HEK293 (cell line): ENCODE results near the gene TAAR1.
A peak's percentile ranks its signal among the peaks of the same experiment; 100 is the strongest.

Experiments used
- CTCF ChIA-PET: fragments of 350-600 bp; formaldehyde crosslinking; extraction: SDS; loops from one replicate; lab custom pipeline; 2021; ENCODE audit warnings: antibody characterized with exemption; lab: Yijun Ruan, JAX
- POLR2A ChIA-PET: fragments of 300-600 bp; formaldehyde crosslinking; extraction: SDS; loops from one replicate; lab custom pipeline; 2020; ENCODE audit warnings: antibody characterized with exemption, inconsistent platforms; lab: Yijun Ruan, JAX
- H3K27ac ChIP-seq: fragments of 200-500 bp; sonication (Bioruptor generic); 2 replicates; pipeline ENCODE4 v1.5.1; 2014; ENCODE audit warnings: low read depth, low read length, control low read depth, inconsistent platforms; ENCODE audit errors: extremely low read depth
- H3K36me3 ChIP-seq, 2 experiments: fragments of 200-500 bp in 1 of 2; sonication (Bioruptor generic) in 1 of 2; 1 replicate in 1 of 2; 2 replicates in 1 of 2; pipeline ENCODE4 v1.5.1; 2014 to 2017; ENCODE audit warnings: inconsistent platforms in 2 of 2, low read length in 2 of 2; ENCODE audit not compliant: control insufficient read depth in 2 of 2, insufficient read depth in 1 of 2
- H3K4me1 ChIP-seq: fragments of 200-500 bp; sonication (Bioruptor generic); 2 replicates; pipeline ENCODE4 v1.5.1; 2014; ENCODE audit warnings: mild to moderate bottlenecking, low read length, inconsistent platforms; ENCODE audit not compliant: control insufficient read depth, insufficient read depth
- H3K4me3 ChIP-seq: 2 replicates; pipeline ENCODE4 v1.5.1; 2011; ENCODE audit warnings: low read depth, mild to moderate bottlenecking, control low read depth, low read length, moderate library complexity
- H3K9me3 ChIP-seq: fragments of 200-500 bp; sonication (Bioruptor generic); 2 replicates; pipeline ENCODE4 v1.5.1; 2014; ENCODE audit warnings: low read depth, low read length, inconsistent platforms; ENCODE audit not compliant: control insufficient read depth, insufficient read depth
- BCL11B ChIP-seq: fragments of 450-650 bp; formaldehyde crosslinking; IDR thresholded peaks from 2 replicates; pipeline ENCODE4 v1.5.1; 2016; ENCODE audit warnings: low read depth, missing biosample characterization, missing genetic modification characterization
- KLF1 ChIP-seq: fragments of 450-650 bp; formaldehyde crosslinking; IDR thresholded peaks from 2 replicates; pipeline ENCODE4 v1.5.1; 2016; ENCODE audit warnings: missing biosample characterization, missing genetic modification characterization
- OVOL3 ChIP-seq: fragments of 450-650 bp; formaldehyde crosslinking; IDR thresholded peaks from 2 replicates; pipeline ENCODE4 v1.5.1; 2016; ENCODE audit warnings: missing biosample characterization, missing genetic modification characterization
- PRDM1 ChIP-seq: fragments of 450-650 bp; formaldehyde crosslinking; IDR thresholded peaks from 2 replicates; pipeline ENCODE4; 2016; ENCODE audit warnings: missing biosample characterization, missing genetic modification characterization
- SP2 ChIP-seq: fragments of 450-650 bp; formaldehyde crosslinking; IDR thresholded peaks from 2 replicates; pipeline ENCODE4 v1.5.1; 2016; ENCODE audit warnings: missing biosample characterization, missing genetic modification characterization
- YY2 ChIP-seq: fragments of 450-650 bp; formaldehyde crosslinking; IDR thresholded peaks from 2 replicates; pipeline ENCODE4 v1.5.1; 2016; ENCODE audit warnings: missing biosample characterization, missing genetic modification characterization
- ZBTB48 ChIP-seq: fragments of 450-650 bp; formaldehyde crosslinking; IDR thresholded peaks from 2 replicates; pipeline ENCODE4 v1.5.1; 2016; ENCODE audit warnings: missing biosample characterization, missing genetic modification characterization
- ZFP3 ChIP-seq: fragments of 450-650 bp; formaldehyde crosslinking; IDR thresholded peaks from 2 replicates; pipeline ENCODE4 v1.5.1; 2016; ENCODE audit warnings: low read depth, missing biosample characterization, missing genetic modification characterization
- ZNF112 ChIP-seq: fragments of 450-650 bp; formaldehyde crosslinking; IDR thresholded peaks from 2 replicates; pipeline ENCODE4 v1.5.0; 2017; ENCODE audit warnings: missing biosample characterization, missing genetic modification characterization
- ZNF366 ChIP-seq: fragments of 450-650 bp; formaldehyde crosslinking; conservative IDR thresholded peaks from 2 replicates; pipeline ENCODE4 v1.5.1; 2016; ENCODE audit warnings: missing biosample characterization, missing genetic modification characterization
- ZNF37A ChIP-seq: fragments of 450-650 bp; IDR thresholded peaks from 2 replicates; pipeline ENCODE4 v1.5.1; 2018; ENCODE audit warnings: missing biosample characterization, missing genetic modification characterization
- ZNF433 ChIP-seq: fragments of 450-650 bp; formaldehyde crosslinking; IDR thresholded peaks from 2 replicates; pipeline ENCODE4 v1.5.1; 2016; ENCODE audit warnings: missing biosample characterization, missing genetic modification characterization, low read depth
- ZNF521 ChIP-seq: fragments of 450-650 bp; formaldehyde crosslinking; IDR thresholded peaks from 2 replicates; pipeline ENCODE4 v1.5.1; 2017; ENCODE audit warnings: missing biosample characterization, mild to moderate bottlenecking, missing genetic modification characterization
- ZNF555 ChIP-seq: fragments of 450-650 bp; formaldehyde crosslinking; conservative IDR thresholded peaks from 2 replicates; pipeline ENCODE4 v1.5.1; 2017; ENCODE audit warnings: missing biosample characterization, mild to moderate bottlenecking, missing genetic modification characterization, inconsistent platforms
- ZNF654 ChIP-seq: fragments of 450-650 bp; formaldehyde crosslinking; IDR thresholded peaks from 2 replicates; pipeline ENCODE4 v1.5.1; 2016; ENCODE audit warnings: low read depth, missing biosample characterization, missing genetic modification characterization
- ZNF658 ChIP-seq: fragments of 450-650 bp; formaldehyde crosslinking; IDR thresholded peaks from 2 replicates; pipeline ENCODE4; 2016; ENCODE audit warnings: missing biosample characterization, missing genetic modification characterization
- ZNF660 ChIP-seq: fragments of 450-650 bp; IDR thresholded peaks from 2 replicates; pipeline ENCODE4 v1.5.1; 2018; ENCODE audit warnings: missing biosample characterization, mild to moderate bottlenecking, missing genetic modification characterization
- ZNF670 ChIP-seq: fragments of 450-650 bp; formaldehyde crosslinking; IDR thresholded peaks from 2 replicates; pipeline ENCODE4 v1.5.1; 2016; ENCODE audit warnings: missing biosample characterization, missing genetic modification characterization, low read depth
- ZNF707 ChIP-seq: fragments of 450-650 bp; formaldehyde crosslinking; IDR thresholded peaks from 2 replicates; pipeline ENCODE4 v1.5.1; 2016; ENCODE audit warnings: missing biosample characterization, missing genetic modification characterization
- ZNF792 ChIP-seq: fragments of 450-650 bp; formaldehyde crosslinking; IDR thresholded peaks from 2 replicates; pipeline ENCODE4 v1.5.1; 2016; ENCODE audit warnings: missing biosample characterization, missing genetic modification characterization
- TF ChIP-seq, protein P1 (sequence below): fragments of 450-650 bp; formaldehyde crosslinking; IDR thresholded peaks from 2 replicates; pipeline ENCODE4 v1.5.1; 2017; ENCODE audit warnings: missing biosample characterization, missing genetic modification characterization
- TF ChIP-seq, protein P2 (sequence below): IDR thresholded peaks from 2 replicates; pipeline ENCODE4 v1.6.1; 2011; ENCODE audit warnings: mild to moderate bottlenecking, low read depth, low read length, borderline replicate concordance
- TF ChIP-seq, protein P3 (sequence below): fragments of 450-650 bp; formaldehyde crosslinking; IDR thresholded peaks from 2 replicates; pipeline ENCODE4 v1.5.1; 2016; ENCODE audit warnings: missing biosample characterization, missing genetic modification characterization
- TF ChIP-seq, protein P4 (sequence below): fragments of 450-650 bp; formaldehyde crosslinking; IDR thresholded peaks from 2 replicates; pipeline ENCODE4 v1.5.1; 2016; ENCODE audit warnings: missing biosample characterization, missing genetic modification characterization
- TF ChIP-seq, protein P5 (sequence below): fragments of 450-650 bp; formaldehyde crosslinking; IDR thresholded peaks from 2 replicates; pipeline ENCODE4 v1.5.1; 2016; ENCODE audit warnings: missing biosample characterization, missing genetic modification characterization

The TAAR1 gene

DNA sequence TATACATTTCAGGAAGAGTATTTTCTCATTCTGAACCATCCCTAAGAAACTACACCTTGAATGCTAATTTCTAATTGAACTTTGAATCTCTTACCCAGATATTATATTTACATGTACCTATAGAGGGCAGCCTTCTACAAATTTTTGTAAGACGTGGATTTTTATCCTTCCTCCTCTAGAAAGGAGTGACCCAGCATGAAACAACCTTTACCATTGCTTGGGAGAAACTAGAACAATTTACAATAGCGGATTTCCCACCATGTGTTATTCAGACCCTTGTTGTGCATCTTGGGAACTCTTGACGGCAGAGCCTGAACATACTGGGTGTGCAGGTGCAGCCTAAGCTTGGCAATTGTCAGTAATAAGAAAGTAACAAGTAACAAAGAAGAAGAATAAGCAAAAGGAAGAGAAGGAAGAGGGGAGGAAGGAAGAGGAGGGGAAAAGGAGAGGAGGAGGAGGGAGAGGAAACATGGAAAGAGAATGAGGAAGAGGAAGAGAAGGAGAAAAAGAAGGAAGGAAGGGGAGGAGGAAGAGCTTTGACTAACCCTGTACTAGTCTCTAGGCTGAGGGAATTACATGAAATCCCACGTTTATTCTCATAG, 10.8 kb upstream of the TAAR1 start:
- Histone ChIP-seq H3K27ac (no peak overlapping the region), H3K9me3 (no peaks in the 10 kb centered on the region), H3K4me3 (no peak overlapping the region; the same call in 1 of the 2 replicates), H3K36me3 (no peaks in the 10 kb centered on the region), H3K4me1 (no peaks in the 10 kb centered on the region)
- TF ChIP-seq ZNF654 (tag by site-specific recombination) (peak; percentile 55), YY2 (tag by site-specific recombination) (no peak), ZNF792 (tag by site-specific recombination) (no peak), PRDM1 (tag by site-specific recombination) (peak; percentile 91), ZNF658 (tag by site-specific recombination) (no peak), ZNF555 (tag by site-specific recombination) (no peak), ZNF660 (tag by site-specific recombination) (0 out of 2 replicates have a peak, but pooled peaks have one; percentile 47), ZNF366 (tag by site-specific recombination) (peak; percentile 76), SP2 (no peak), ZNF37A (tag by site-specific recombination) (no peak), OVOL3 (no peak), KLF1 (no peak), BCL11B (tag by site-specific recombination) (no peak)
- TF ChIP-seq, protein P1, sequence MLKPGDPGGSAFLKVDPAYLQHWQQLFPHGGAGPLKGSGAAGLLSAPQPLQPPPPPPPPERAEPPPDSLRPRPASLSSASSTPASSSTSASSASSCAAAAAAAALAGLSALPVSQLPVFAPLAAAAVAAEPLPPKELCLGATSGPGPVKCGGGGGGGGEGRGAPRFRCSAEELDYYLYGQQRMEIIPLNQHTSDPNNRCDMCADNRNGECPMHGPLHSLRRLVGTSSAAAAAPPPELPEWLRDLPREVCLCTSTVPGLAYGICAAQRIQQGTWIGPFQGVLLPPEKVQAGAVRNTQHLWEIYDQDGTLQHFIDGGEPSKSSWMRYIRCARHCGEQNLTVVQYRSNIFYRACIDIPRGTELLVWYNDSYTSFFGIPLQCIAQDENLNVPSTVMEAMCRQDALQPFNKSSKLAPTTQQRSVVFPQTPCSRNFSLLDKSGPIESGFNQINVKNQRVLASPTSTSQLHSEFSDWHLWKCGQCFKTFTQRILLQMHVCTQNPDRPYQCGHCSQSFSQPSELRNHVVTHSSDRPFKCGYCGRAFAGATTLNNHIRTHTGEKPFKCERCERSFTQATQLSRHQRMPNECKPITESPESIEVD (tag by site-specific recombination): no peak
- TF ChIP-seq, protein P2, sequence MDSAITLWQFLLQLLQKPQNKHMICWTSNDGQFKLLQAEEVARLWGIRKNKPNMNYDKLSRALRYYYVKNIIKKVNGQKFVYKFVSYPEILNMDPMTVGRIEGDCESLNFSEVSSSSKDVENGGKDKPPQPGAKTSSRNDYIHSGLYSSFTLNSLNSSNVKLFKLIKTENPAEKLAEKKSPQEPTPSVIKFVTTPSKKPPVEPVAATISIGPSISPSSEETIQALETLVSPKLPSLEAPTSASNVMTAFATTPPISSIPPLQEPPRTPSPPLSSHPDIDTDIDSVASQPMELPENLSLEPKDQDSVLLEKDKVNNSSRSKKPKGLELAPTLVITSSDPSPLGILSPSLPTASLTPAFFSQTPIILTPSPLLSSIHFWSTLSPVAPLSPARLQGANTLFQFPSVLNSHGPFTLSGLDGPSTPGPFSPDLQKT: no peak
- TF ChIP-seq, protein P3, sequence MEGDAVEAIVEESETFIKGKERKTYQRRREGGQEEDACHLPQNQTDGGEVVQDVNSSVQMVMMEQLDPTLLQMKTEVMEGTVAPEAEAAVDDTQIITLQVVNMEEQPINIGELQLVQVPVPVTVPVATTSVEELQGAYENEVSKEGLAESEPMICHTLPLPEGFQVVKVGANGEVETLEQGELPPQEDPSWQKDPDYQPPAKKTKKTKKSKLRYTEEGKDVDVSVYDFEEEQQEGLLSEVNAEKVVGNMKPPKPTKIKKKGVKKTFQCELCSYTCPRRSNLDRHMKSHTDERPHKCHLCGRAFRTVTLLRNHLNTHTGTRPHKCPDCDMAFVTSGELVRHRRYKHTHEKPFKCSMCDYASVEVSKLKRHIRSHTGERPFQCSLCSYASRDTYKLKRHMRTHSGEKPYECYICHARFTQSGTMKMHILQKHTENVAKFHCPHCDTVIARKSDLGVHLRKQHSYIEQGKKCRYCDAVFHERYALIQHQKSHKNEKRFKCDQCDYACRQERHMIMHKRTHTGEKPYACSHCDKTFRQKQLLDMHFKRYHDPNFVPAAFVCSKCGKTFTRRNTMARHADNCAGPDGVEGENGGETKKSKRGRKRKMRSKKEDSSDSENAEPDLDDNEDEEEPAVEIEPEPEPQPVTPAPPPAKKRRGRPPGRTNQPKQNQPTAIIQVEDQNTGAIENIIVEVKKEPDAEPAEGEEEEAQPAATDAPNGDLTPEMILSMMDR (tag by site-specific recombination): 0 out of 2 replicates have a peak, but pooled peaks have one; percentile 17
- ChIA-PET POLR2A (interaction anchor here (0.7 to 1.2 kb wide), 3 partner anchors 8 to 129 kb away, joined by 3 to 7 read pairs (median 5); partner anchors contain the start of gene SLC18B1), CTCF (interaction anchor here (0.6 to 3.8 kb wide), 44 partner anchors 10 to 1646 kb away, joined by 3 to 62 read pairs (median 5); partner anchors contain the start of genes RPS12, SLC18B1, TAAR1 and VNN1)

DNA sequence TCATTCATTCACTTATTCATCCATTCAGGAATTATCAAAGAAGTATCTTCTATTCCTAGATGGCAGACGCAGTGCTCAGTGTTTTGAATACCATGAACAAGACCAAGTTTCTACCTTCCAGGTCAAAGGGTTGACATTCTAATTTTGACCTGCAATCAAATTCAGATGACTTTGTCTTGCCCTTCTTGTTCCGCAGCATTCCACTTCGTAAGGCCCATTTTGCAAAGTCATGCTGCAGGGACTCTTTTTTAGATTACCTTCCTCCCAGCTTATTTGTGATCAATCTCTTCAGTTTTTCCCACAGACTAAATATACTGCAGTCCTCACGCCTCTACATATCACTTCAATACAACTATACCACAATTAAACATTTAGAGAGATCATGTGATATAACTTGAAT, 7.1 kb upstream of the TAAR1 start:
- Histone ChIP-seq H3K9me3 (no peaks in the 10 kb centered on the region), H3K36me3 (no peaks in the 10 kb centered on the region), H3K4me1 (no peaks in the 10 kb centered on the region), H3K4me3 (no peak overlapping the region), H3K27ac (no peak overlapping the region)
- CTCF ChIA-PET: interaction anchor here (1.1 to 1.4 kb wide), 3 partner anchors 49 to 136 kb away, joined by 3 to 10 read pairs (median 7); partner anchors contain the start of gene SLC18B1
- POLR2A ChIA-PET: no interaction called here
- TF ChIP-seq, protein P4, sequence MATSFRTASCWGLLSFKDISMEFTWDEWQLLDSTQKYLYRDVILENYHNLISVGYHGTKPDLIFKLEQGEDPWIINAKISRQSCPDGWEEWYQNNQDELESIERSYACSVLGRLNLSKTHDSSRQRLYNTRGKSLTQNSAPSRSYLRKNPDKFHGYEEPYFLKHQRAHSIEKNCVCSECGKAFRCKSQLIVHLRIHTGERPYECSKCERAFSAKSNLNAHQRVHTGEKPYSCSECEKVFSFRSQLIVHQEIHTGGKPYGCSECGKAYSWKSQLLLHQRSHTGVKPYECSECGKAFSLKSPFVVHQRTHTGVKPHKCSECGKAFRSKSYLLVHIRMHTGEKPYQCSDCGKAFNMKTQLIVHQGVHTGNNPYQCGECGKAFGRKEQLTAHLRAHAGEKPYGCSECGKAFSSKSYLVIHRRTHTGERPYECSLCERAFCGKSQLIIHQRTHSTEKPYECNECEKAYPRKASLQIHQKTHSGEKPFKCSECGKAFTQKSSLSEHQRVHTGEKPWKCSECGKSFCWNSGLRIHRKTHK (tag by site-specific recombination): no peak
- TF ChIP-seq ZBTB48 (tag by site-specific recombination): no peak
- TF ChIP-seq ZFP3 (tag by site-specific recombination): no peak
- TF ChIP-seq, protein P5, sequence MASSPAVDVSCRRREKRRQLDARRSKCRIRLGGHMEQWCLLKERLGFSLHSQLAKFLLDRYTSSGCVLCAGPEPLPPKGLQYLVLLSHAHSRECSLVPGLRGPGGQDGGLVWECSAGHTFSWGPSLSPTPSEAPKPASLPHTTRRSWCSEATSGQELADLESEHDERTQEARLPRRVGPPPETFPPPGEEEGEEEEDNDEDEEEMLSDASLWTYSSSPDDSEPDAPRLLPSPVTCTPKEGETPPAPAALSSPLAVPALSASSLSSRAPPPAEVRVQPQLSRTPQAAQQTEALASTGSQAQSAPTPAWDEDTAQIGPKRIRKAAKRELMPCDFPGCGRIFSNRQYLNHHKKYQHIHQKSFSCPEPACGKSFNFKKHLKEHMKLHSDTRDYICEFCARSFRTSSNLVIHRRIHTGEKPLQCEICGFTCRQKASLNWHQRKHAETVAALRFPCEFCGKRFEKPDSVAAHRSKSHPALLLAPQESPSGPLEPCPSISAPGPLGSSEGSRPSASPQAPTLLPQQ (tag by site-specific recombination): no peak
- no peak for TF ChIP-seq ZNF707 (tag by site-specific recombination)
- TF ChIP-seq, protein P3 (tag by site-specific recombination): no peak
- no peak for TF ChIP-seq ZNF670 (tag by site-specific recombination)
- no peak for TF ChIP-seq ZNF112
- TF ChIP-seq ZNF433 (tag by site-specific recombination): no peak
- TF ChIP-seq ZNF521 (tag by site-specific recombination): no peak
